HG03520 (cell line): ENCODE data around the gene DDX5.
"Not testable (repeated sequence)": the region's sequence is repeated elsewhere in the genome, so short reads cannot be mapped to it uniquely, and the experiment has no call there.

ENCODE experiments used
- ATAC-seq: cut with Tn5 transposase; IDR thresholded peaks from one replicate; pipeline ENCODE4 v1.9.1; 2021; ENCODE audit warnings: mild to moderate bottlenecking, moderate library complexity; ENCODE audit not compliant: unreplicated experiment

The DDX5 gene

GRCh38 chr17:64494121-64494520 lies 12.0 kb downstream of the DDX5 start:
- ATAC-seq: no peak

- ATAC-seq: no peak
These were observed 13.5 kb downstream of the DDX5 start for GRCh38 chr17:64492481-64493109.

- no peak for ATAC-seq
These were observed 14.1 kb downstream of the DDX5 start for GRCh38 chr17:64491994-64492393.

GRCh38 chr17:64491034-64491860 lies 14.8 kb downstream of the DDX5 start:
- no peak for ATAC-seq

- no peak for ATAC-seq
These were observed 17.8 kb downstream of the DDX5 start for GRCh38 chr17:64488301-64488700.

- no peak for ATAC-seq
These were observed 21.7 kb downstream of the DDX5 start for GRCh38 chr17:64484380-64484779.

- ATAC-seq: no peak
These were observed 25.1 kb downstream of the DDX5 start for GRCh38 chr17:64480951-64481350.

- no peak for ATAC-seq
These were observed 28.2 kb downstream of the DDX5 start for GRCh38 chr17:64477849-64478248.

GRCh38 chr17:64472564-64472963 lies 33.5 kb downstream of the DDX5 start:
- ATAC-seq: no peak

GRCh38 chr17:64471440-64471839 lies 34.6 kb downstream of the DDX5 start:
- ATAC-seq: no peak

- ATAC-seq: no peak
These were observed 35.5 kb downstream of the DDX5 start for GRCh38 chr17:64470625-64471024.

GRCh38 chr17:64466834-64467233 lies 39.3 kb downstream of the DDX5 start:
- not testable (repeated sequence) for ATAC-seq

- no peak for ATAC-seq
These were observed 39.9 kb downstream of the DDX5 start for GRCh38 chr17:64466019-64466735.

GRCh38 chr17:64461788-64462187 lies 44.3 kb downstream of the DDX5 start:
- ATAC-seq: no peak

GRCh38 chr17:64460955-64461354 lies 45.1 kb downstream of the DDX5 start:
- ATAC-seq: no peak

GRCh38 chr17:64459818-64460217 lies 46.3 kb downstream of the DDX5 start:
- not testable (repeated sequence) for ATAC-seq

GRCh38 chr17:64459284-64459747 lies 46.8 kb downstream of the DDX5 start:
- ATAC-seq: no peak

GRCh38 chr17:64458756-64459155 lies 47.3 kb downstream of the DDX5 start:
- ATAC-seq: no peak

- no peak for ATAC-seq
These were observed 48.9 kb downstream of the DDX5 start for GRCh38 chr17:64457156-64457555.

GRCh38 chr17:64455993-64456885 lies 49.9 kb downstream of the DDX5 start:
- no peak for ATAC-seq

- no peak for ATAC-seq
These were observed 56.5 kb downstream of the DDX5 start for GRCh38 chr17:64449545-64449944.
